NCI-H1694 treated with DMSO at 0.1 percent for 48 hours (cell line): ENCODE measurements around the gene FAAP100.

Experiments
- DNase-seq: peaks from one replicate; lab custom pipeline; 2025; lab: John Stamatoyannopoulos, UW

Gene FAAP100

DNA sequence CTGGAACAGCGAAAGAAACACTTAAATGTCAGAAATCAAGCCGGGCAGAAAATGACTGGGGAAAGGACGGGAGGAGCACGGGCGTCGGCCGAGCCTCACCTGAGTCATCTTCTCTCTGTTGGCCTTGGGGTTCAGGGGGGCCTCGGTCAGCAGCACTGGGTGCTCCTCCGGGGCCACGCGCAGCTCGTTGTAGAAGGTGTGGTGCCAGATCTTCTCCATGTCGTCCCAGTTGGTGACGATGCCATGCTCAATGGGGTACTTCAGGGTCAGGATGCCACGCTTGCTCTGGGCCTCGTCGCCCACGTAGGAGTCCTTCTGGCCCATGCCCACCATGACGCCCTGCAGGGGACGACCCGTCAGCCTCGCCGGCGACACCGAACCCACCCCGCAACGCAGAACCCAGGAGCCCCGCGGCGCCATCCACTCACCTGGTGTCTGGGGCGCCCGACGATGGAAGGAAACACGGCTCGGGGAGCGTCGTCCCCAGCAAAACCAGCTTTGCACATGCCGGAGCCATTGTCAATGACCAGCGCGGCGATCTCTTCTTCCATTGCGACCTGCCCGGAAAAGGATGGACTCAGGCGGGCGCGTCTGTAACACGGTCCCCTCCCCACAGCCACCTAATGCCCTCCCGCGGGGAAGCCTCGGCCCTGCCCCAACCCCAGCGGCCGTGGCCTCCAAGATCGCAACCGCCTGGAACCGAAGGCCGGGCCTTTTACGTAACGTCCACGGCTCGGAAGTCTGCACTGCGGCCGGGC is 40.2 kb downstream of the FAAP100 start:
- no peak for DNase-seq

DNA sequence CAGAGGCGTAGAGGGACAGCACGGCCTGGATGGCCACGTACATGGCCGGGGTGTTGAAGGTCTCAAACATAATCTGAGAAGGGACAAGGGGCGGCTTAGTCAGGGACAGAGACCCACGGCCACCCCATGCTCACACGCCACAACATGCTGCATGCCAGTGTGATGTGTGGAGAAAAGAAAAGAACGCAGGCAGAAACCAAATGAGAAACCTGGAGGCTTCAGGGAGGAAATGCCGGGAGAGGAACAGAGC is 40.7 kb downstream of the FAAP100 start:
- DNase-seq, result no peak

DNA sequence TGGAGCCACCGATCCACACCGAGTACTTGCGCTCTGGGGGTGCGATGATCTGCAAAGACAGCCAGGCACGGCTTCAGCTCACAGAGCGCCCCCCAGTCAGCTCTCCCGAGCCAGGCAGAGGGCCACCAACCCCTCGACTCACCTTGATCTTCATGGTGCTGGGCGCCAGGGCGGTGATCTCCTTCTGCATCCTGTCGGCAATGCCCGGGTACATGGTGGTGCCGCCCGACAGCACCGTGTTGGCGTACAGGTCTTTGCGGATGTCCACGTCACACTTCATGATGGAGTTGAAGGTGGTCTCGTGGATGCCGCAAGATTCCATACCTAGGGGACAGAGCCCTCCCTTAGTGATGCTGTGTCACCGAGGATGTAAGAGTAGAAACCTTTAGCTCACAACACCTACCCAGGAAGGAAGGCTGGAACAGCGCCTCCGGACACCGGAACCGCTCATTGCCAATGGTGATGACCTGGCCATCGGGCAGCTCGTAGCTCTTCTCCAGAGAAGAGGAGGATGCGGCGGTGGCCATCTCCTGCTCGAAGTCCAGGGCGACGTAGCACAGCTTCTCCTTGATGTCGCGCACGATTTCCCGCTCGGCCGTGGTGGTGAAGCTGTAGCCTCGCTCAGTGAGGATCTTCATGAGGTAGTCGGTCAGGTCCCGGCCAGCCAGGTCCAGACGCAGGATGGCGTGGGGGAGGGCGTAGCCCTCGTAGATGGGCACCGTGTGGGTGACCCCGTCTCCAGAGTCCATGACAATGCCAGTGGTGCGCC is 41.2 kb downstream of the FAAP100 start:
- no peak for DNase-seq

DNA sequence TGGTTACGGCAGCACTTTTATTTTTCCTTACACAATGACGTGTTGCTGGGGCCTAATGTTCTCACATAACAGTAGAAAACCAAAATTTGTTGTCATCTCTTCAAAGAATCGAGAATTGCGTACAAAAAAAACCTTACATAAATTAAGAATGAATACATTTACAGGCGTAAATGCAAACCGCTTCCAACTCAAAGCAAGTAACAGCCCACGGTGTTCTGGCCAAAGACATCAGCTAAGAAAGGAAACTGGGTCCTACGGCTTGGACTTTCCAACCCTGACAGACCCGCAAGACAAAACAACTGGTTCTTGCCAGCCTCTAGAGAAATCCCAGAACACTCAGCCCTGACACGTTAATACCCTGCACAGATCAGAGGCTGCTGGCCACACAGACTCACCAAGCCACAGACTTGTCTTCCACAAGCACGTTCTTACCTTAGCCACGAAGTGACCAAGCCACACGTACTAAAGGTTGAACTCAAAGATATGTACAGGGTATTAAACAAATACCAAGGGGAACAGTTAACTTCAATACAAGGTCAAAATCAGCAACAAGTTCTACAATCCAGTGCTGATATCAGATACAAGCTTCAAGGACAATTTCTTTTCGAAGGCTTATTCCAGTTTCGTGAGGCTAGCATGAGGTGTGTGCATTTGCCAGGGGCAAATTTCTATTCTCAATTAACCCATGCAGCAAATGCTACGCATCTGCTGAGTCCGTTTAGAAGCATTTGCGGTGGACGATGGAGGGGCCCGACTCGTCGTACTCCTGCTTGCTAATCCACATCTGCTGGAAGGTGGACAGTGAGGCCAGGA is 42.0 kb downstream of the FAAP100 start:
- no peak for DNase-seq

DNA sequence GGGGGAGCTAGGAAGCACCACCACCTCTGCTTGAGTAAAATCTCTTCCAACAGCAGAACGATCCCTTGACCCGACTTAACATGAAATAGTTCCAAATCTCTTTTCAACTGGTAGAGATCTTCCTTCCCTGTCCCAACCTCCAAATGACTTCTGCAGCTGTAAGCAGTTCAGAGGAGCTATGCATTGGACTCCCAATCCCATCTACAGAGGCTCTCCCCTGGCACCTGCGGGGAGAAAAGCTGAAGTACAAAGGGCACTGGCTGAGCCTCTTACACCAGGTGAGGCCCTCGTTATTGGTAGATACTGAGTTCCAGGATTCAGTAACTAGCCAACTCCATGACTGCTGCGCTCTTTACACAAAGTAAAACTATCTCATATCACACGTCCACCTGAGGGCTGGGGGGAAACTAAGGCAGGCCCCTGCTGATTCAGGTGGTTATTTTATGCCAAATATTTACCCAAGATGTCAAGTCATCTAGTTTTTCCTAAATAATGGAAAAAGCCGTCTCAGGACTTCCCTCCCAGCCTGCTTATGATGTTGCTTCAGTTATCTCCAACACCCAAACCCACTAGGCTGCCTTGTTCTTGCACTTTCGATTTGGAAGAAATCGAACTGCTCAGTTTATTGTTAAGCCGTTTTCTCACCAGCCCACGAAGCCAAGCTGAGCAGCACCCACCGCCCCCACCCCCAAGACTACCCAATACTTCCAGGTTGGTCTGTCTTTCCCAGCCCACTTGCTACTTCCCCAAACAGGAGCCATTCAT is 42.8 kb downstream of the FAAP100 start:
- DNase-seq, result no peak

DNA sequence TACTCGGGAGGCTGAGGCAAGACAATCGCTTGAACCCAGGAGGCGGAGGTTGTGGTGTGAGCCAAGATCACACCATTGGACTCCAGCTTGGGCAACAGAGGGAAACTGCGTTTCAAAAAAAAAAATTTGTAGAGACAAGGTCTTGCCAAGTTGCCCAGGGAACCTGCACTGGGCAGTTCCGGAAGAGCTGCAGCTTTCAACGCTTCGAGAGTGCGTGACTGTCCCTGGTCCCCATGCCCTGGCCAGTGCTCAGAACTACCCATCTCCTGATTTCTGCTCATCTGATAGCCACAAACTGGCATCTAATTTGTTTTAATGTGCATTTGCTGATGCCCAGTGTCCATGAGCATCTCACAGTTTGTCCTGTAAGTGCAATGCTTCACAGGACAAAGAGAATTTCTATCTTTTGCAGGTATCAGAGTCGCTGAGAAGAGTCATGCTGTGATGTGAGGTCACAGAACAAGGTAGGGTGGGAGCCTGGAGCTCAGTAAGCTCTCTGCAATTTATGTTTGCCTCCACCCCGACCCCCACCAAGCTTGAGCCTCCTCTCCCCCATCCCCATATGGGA is 43.4 kb downstream of the FAAP100 start:
- no peak for DNase-seq

DNA sequence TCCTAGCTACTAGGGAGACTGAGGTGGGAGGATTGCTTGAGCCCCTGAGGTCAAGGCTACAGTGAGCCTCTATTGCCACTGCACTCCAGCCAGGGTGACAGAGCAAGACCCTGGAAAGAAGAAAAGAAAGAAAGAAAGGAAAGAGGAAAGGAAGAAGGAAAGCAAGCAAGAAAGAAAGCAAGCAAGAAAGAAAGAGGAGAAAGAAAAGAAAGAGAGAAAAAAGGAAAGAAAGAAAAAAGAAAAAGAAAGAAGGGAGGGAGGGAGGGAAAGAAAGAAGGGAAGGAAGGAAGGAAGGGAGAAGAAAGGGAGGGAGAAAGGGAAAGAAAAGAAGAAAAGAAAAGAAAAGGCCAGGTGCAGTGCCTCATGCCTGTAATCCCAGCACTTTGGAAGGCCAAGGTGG is 48.5 kb downstream of the FAAP100 start:
- no peak for DNase-seq

DNA sequence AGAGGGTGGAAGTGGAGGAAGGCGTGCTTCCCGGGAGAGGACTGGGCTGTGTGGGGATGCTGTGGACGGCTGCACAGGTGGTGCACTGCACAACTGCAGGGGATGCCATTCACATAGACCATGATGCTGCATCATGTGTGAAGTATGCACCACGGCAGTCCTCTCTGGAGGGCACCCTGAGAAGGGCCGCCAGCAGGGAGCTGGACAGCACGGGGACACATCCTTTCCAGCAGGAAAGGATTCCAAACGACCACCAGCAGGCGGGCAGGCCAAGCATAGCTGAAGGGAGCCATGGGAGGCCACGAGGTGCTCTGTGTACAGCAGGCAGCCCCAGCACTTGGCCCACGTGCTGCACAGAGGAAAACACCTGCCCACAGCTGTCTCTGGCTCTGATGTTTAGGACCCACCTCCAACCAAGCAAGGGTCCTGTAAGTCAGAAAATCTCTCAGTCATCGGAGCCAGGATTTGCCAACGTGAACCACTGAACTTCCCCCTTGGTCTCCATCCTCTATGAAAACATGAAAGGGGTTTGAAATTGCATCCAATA is 49.6 kb downstream of the FAAP100 start:
- no peak for DNase-seq

DNA sequence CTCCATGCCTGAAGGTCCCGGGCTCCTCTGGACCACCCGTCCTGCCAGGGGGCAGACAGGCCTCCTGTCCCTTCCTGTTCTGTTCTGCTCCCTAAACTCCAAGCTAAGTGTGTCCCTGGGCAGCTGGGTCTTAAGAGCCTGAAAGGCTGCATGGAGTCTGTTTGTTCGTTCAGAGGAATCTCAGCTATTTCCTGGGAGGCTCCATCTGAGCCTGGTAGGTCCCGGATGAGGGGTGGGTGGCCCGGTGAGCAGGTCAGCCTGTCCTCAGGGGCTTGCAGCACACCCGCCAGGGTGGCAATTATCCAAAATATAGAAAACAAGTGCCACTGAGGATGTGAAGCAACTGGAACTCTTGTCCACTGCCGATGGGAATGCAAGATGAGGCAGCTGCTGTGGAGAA is 52.1 kb downstream of the FAAP100 start:
- DNase-seq, result no peak

DNA sequence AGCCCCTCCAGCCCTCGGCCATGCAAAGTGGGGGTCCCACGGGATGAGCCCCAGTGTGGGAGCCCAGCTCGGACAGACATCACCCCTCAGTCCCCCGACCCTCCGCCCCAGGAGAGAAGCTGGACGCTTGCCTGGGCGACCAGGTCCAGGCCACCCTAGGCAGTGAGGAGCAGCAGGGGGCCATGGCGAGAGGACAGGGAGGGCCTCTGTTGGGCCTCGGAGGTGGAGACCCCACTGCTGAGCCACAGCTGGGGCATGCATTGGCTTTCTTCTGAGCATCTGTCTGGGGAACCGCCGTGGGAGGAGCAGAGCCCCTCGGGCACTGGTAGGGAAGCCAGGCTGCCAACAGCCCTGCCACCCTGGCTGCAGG is 52.6 kb downstream of the FAAP100 start:
- no peak for DNase-seq

DNA sequence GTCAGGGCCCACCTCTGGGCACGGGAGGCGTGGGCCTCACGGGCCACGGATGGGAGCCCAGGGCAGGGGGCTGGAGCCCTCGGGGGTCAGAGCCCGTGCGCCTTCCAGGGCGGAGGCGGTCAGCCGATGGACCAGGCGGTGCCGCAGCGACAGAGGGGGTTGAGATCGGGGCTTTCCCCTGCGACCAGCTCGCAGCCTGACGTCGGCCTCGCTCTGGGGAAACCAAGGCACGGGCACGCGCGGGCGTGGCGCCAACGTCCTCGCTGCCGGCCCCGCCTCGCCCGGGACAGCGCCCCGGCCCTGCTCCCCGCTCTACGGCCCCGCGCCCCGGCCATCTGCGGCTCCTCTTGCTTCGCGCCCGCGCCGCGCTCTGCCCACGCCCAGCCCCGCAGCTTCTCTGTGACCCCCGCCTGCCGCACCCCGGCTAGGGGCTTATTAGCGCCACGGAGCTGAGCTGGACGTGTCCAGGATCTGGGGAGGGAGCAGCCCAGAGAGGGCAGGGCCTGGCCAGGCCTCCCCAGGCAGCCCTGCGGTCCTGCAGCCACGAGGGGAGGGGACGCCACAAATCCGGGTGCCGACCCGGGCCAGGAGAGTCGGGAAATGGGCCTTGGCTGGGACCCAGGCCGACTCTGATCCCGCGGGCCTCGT is 53.1 kb downstream of the FAAP100 start:
- DNase-seq, result no peak

DNA sequence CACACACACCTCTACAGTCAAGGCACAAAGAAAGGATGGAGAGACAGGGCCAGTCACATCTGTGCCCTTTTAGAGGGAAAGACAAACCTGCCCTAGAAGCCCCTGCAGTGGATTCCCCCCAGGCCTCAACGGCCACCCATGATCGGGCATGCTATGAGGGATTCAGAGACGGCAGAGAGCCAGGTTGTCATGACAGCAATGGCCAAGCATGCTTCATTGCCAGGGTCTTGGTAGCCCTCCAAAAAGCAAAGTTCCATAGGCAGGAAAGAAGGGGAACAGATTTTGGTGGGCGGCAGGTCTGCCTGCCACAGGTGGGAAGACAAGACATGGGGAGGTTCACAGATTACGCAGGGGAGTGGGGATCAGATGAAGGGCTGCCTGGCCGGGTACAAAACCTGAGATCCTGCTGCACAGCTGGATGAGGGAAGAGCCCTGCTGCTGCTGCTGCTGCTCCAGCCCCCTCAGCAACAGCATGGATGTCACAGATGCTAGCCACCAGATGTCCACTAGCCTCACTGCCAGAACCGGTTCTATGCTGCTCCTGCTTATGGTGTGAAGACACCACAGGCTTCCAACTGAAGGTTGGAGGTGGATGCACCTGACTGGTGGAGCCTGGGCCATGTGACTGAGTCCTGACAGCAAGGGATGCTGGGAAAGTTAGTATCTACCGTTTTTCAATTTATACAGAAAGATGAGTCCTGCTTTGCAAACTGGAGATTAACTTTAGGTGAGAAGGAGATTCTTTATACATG is 57.4 kb downstream of the FAAP100 start:
- DNase-seq, result peak; percentile 79

DNA sequence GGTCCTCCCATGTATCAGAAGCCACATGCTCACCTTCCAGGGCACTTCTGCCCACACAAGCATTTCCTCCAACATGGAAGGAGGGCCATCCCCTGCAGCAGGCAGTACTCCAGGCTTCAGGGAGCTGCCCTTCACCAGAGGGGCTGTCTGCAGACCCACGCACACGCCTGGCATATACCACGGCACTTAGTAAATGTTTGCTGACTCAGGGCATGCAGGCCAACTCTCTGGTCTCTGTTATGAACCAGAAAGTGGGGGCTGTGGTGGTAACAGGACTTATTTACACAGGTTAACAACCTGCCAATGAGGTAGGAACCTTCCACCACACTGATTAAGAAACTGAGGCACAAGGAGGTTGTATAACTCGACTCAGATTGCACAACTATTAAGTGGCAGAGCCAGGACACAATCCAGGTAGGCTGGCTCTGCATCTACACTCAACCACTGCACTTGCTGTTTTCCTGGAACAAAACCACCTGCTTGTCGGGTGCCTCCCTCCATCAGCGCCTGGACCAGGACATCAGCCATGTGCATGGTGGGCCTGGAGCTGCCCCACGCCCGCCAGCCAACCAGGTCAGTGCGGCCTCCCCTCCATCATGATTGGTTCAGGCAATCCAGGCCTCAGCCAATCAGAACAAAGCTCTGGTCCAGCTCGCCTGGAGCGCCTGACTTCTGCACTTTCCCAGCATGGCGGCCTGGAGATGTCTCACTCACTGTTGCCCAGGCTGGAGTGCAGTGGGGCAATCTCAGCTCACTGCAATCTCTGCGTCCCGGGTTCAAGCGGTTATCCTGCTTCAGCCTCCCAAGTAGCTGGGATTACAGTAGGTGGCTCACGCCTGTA is 58.7 kb downstream of the FAAP100 start:
- no peak for DNase-seq

DNA sequence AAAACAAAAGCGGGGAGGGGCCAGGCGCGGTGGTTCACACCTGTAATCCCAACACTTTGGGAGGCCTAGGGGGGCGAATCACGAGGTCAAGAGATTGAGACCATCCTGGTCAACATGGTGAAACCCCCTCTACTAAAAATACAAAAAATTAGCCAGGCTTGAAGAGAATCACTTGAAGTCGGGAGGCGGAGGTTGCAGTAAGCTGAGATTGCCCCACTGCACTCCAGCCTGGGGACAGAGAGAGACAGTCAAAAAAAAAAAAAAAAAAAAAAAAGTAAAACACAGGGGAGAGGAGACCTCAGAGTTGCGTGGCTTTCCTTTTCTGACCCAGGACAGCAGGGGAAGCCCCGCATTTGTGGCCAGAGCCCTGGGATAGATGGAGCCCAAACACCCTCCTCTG is 59.4 kb downstream of the FAAP100 start:
- no peak for DNase-seq

DNA sequence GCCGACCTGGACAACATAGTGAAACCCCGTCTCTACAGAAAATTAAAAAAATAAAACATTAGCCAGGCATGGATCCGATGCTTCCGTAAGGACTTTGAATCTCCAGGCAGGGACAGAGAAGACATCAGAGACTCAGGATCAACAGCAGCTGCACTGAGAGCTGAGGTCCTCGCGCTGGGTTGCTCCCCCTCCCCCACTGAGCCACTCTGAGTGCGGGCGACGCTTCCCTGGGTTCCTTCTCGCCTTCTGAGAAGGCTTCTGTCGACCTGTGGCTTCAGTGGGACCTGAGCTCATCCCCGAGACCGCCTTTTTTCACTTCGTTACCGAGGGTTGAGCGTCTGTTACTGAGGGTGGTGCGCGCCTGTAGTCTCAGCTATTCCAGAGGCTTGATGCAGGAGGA is 60.0 kb downstream of the FAAP100 start:
- DNase-seq, result no peak

DNA sequence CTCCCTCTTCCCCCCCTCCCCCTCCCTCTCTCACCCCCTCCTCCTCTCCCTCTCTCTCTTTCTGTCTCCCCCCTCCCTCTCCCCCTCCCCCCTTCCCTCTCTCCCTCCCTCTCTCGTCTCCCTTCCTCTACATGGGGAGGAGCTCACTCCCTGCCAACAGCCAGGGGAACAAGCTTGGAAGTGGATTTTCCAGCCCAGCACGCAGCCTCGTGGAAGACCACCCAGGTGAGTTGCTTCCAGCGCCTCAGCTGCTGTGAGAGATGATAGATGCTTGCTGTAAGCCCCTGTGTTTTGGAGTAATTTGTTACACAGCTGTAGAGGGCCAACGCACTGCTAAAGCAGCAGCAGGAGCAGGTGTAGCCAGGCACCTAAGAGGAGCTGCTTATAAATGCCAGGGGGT is 60.4 kb downstream of the FAAP100 start:
- DNase-seq, result no peak

DNA sequence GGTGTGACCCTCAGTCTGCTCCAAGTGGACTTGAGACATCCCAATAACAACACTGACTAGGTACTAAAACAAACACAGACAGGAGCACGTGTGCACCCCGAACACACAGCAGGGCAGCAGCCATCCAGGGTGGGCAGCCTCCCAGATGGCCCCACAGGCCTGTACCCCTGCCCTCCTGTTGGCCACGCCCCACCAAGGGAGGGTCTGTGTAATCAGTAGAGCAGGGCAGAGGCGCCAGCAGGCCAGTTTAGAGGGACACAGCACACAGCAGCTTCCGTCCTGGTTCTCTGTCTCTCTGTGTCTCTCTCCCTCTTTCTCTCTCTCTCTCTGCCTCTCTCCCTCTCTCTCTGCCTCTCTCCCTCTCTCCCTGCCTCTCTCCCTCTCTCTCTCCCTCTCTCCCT is 61.0 kb downstream of the FAAP100 start:
- DNase-seq, result no peak

DNA sequence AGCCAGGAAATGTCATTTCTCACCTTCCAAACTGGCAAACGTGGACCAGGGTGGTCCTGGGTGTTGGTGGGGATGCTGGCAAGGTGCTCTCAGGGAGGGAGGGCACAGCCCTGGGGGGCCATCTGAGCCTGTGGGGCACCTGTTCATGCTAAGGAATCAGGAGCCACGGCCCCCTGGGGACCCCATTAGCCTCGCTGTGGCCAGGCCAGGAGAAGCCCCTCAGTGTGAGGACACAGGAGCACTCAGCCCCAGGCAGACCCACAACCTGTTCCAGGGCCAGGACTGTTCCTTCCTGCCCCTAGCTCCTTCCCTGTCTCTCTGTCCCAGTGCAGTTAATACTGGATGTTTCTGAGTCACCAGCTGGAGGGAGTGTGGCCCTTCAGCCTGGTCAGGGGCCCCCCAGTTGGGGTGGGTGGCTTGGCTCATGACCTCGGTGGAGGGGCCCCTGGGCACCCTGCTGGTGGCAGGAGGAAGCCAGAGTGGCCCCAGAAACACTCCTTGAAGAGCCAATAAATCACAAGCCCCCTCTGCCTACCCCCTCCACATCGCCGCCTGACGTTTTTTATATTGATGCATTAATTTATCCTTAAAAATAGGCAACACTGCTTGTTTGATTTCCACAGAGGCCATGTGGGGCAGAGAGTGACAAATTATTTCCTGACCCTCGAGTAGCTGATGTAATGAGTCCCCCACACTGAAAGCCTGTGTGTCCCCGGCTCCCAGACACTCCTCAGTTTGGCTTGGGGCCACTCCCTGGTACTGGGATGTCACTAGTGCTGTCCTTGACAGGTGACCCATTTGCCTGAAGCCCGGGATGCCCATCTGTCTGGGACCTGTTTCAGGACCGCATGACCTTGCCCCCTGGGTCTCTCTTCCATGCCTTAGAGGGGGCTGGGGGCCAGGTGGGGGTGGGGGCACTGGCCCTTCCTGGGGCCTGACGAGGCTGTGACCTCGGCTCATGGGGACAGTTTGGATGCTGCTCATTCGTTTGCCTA is 61.9 kb downstream of the FAAP100 start:
- no peak for DNase-seq
